ENCODE data around the gene MMP19.

MMP19 gene

GRCh38 chr12:55806982-55807381 is 35.8 kb downstream of the MMP19 start:
- DNase-seq, result no peak

- no peak for DNase-seq
Observed at GRCh38 chr12:55797550-55797949, 45.2 kb downstream of the MMP19 start.

- DNase-seq, result no peak
Observed at GRCh38 chr12:55797068-55797467, 45.7 kb downstream of the MMP19 start.

GRCh38 chr12:55795950-55796349 is 46.8 kb downstream of the MMP19 start:
- no peak for DNase-seq

- no peak for DNase-seq
Observed at GRCh38 chr12:55789893-55790292, 52.8 kb downstream of the MMP19 start.

- DNase-seq, result no peak
Observed at GRCh38 chr12:55789171-55789570, 53.6 kb downstream of the MMP19 start.

GRCh38 chr12:55788546-55788945 is 54.2 kb downstream of the MMP19 start:
- no peak for DNase-seq

Measured in SHP77 treated with DMSO at 0.1 percent for 48 hours (cell line).